ENCODE results near the gene SLC17A9.

DNA sequence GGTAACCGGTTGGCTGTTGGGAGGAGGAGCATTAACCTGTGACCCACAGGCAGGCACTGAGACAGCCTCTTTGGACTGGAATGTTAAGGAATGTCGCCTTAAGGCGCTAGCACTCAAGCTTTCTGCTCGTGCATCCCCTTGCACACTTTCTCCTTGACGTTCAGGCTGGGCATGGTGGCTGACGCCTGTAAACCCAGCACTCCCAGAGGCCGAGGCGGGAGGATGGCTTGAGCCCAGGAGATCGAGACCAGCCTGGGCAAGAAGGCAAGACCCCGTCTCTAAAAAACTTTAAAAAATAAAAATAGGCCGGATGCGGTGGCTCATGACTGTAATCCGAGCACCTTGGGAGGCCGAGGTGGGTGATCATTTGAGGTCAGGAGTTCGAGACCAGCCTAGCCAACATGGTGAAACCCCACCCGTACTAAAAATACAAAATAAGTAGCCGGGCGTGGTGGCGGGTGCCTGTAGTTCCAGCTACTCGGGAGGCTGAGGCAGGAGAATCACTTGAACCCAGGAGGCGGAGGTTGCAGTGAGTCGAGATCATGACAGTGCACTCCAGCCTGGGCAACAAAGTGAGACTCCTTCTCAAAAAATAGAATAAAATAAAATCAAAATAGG lies 16.4 kb upstream of the SLC17A9 start:
- TF ChIP-seq CREB1 (CRISPR knock-in tag; IDR thresholded peaks at IDR 0.05; ENCODE audit: low read depth) (no peak), POLR2AphosphoS5 (IDR thresholded peaks at IDR 0.05; ENCODE audit: low read depth) (no peak), EZH2phosphoT487 (IDR thresholded peaks at IDR 0.05; ENCODE audit: unreplicated experiment) (no peak), EZH2 (IDR thresholded peaks at IDR 0.05; ENCODE audit: low read depth, unreplicated experiment) (no peak)
- TF ChIP-seq, protein P1, sequence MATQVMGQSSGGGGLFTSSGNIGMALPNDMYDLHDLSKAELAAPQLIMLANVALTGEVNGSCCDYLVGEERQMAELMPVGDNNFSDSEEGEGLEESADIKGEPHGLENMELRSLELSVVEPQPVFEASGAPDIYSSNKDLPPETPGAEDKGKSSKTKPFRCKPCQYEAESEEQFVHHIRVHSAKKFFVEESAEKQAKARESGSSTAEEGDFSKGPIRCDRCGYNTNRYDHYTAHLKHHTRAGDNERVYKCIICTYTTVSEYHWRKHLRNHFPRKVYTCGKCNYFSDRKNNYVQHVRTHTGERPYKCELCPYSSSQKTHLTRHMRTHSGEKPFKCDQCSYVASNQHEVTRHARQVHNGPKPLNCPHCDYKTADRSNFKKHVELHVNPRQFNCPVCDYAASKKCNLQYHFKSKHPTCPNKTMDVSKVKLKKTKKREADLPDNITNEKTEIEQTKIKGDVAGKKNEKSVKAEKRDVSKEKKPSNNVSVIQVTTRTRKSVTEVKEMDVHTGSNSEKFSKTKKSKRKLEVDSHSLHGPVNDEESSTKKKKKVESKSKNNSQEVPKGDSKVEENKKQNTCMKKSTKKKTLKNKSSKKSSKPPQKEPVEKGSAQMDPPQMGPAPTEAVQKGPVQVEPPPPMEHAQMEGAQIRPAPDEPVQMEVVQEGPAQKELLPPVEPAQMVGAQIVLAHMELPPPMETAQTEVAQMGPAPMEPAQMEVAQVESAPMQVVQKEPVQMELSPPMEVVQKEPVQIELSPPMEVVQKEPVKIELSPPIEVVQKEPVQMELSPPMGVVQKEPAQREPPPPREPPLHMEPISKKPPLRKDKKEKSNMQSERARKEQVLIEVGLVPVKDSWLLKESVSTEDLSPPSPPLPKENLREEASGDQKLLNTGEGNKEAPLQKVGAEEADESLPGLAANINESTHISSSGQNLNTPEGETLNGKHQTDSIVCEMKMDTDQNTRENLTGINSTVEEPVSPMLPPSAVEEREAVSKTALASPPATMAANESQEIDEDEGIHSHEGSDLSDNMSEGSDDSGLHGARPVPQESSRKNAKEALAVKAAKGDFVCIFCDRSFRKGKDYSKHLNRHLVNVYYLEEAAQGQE (IDR thresholded peaks at IDR 0.05; ENCODE audit: unreplicated experiment): no peak
- TF ChIP-seq, protein P2, sequence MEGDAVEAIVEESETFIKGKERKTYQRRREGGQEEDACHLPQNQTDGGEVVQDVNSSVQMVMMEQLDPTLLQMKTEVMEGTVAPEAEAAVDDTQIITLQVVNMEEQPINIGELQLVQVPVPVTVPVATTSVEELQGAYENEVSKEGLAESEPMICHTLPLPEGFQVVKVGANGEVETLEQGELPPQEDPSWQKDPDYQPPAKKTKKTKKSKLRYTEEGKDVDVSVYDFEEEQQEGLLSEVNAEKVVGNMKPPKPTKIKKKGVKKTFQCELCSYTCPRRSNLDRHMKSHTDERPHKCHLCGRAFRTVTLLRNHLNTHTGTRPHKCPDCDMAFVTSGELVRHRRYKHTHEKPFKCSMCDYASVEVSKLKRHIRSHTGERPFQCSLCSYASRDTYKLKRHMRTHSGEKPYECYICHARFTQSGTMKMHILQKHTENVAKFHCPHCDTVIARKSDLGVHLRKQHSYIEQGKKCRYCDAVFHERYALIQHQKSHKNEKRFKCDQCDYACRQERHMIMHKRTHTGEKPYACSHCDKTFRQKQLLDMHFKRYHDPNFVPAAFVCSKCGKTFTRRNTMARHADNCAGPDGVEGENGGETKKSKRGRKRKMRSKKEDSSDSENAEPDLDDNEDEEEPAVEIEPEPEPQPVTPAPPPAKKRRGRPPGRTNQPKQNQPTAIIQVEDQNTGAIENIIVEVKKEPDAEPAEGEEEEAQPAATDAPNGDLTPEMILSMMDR (conservative IDR thresholded peaks at IDR 0.05; ENCODE audit: low read depth in 2 of 2): no peak
